H7 (cell line): ENCODE measurements around the gene SPSB4. TPM values are rescaled to one million over a fixed set of nuclear protein-coding genes. Genes with fewer than 3 reads are reported as not detected.

Experiments used
- DNase-seq: peaks from one replicate; pipeline ENCODE4 v3.0.0; 2012
- H3K27me3 ChIP-seq: 2 replicates; pipeline ENCODE4 v1.6.0; 2011; ENCODE audit warnings: mild to moderate bottlenecking, low read length; ENCODE audit not compliant: control insufficient read depth, insufficient read depth
- H3K36me3 ChIP-seq: replicated peaks from 2 replicates; pipeline ENCODE4 v1.5.1; 2011; ENCODE audit warnings: low read length; ENCODE audit not compliant: control insufficient read depth, insufficient read depth
- H3K4me3 ChIP-seq: 2 replicates; pipeline ENCODE4 v1.5.1; 2011; ENCODE audit warnings: low read depth, mild to moderate bottlenecking, control low read depth, low read length, moderate library complexity; ENCODE audit not compliant: insufficient read depth
- total RNA-seq: library from RNA; depleted of rRNA; stranded (reverse); fragments of >200 nt; shearing (Covaris generic); gene quantifications from 2 replicates; pipeline ENCODE4 v1.2.3, GENCODE V29; 2014

Gene SPSB4
- total RNA-seq, 1 experiment from 2014 or later = 35.6 TPM

- no peak for DNase-seq
Observed at GRCh38 chr3:141060327-141060726, 9.2 kb downstream of the SPSB4 start.

GRCh38 chr3:141063831-141064230, 12.7 kb downstream of the SPSB4 start:
- Histone ChIP-seq H3K4me3 (no peak overlapping the region), H3K36me3 (no peaks in the 10 kb centered on the region), H3K27me3 (no peaks in the 10 kb centered on the region)
- peak; percentile 26 for DNase-seq

More at GRCh38 chr3:141060327-141060726, 9.2 kb downstream of the SPSB4 start:
- no peak overlapping the region for H3K4me3 ChIP-seq
- no peaks in the 10 kb centered on the region for H3K27me3 ChIP-seq
- H3K36me3 ChIP-seq = no peaks in the 10 kb centered on the region

- H3K36me3 ChIP-seq = no peaks in the 10 kb centered on the region
- DNase-seq = no peak
- no peaks in the 10 kb centered on the region for H3K27me3 ChIP-seq
- H3K4me3 ChIP-seq = no peak overlapping the region
Observed at GRCh38 chr3:141064255-141064926, 13.2 kb downstream of the SPSB4 start.

GRCh38 chr3:141065258-141065657, 14.1 kb downstream of the SPSB4 start:
- DNase-seq = no peak

GRCh38 chr3:141065841-141066805, 15.0 kb downstream of the SPSB4 start:
- no peaks in the 10 kb centered on the region for H3K36me3 ChIP-seq
- H3K27me3 ChIP-seq = no peaks in the 10 kb centered on the region
- peak; percentile 14 for DNase-seq
- H3K4me3 ChIP-seq = no peak overlapping the region

More at GRCh38 chr3:141065258-141065657, 14.1 kb downstream of the SPSB4 start:
- no peak overlapping the region for H3K4me3 ChIP-seq
- no peaks in the 10 kb centered on the region for H3K27me3 ChIP-seq
- no peaks in the 10 kb centered on the region for H3K36me3 ChIP-seq

GRCh38 chr3:141067206-141067974, 16.2 kb downstream of the SPSB4 start:
- no peak overlapping the region for H3K4me3 ChIP-seq
- H3K36me3 ChIP-seq = no peaks in the 10 kb centered on the region
- no peak for DNase-seq
- no peaks in the 10 kb centered on the region for H3K27me3 ChIP-seq

- DNase-seq = no peak
- Histone ChIP-seq H3K27me3 (no peaks in the 10 kb centered on the region), H3K36me3 (no peaks in the 10 kb centered on the region), H3K4me3 (no peak overlapping the region)
Observed at GRCh38 chr3:141070229-141070628, 19.1 kb downstream of the SPSB4 start.

GRCh38 chr3:141070727-141071357, 19.7 kb downstream of the SPSB4 start:
- no peak overlapping the region for H3K4me3 ChIP-seq
- peak; percentile 86 for DNase-seq
- H3K27me3 ChIP-seq = no peaks in the 10 kb centered on the region
- H3K36me3 ChIP-seq = no peaks in the 10 kb centered on the region

- Histone ChIP-seq H3K36me3 (no peaks in the 10 kb centered on the region), H3K27me3 (no peaks in the 10 kb centered on the region), H3K4me3 (no peak overlapping the region)
- DNase-seq = no peak
Observed at GRCh38 chr3:141071681-141072260, 20.6 kb downstream of the SPSB4 start.

GRCh38 chr3:141072950-141073349, 21.8 kb downstream of the SPSB4 start:
- no peak overlapping the region for H3K4me3 ChIP-seq
- H3K27me3 ChIP-seq = no peaks in the 10 kb centered on the region
- H3K36me3 ChIP-seq = no peaks in the 10 kb centered on the region
- no peak for DNase-seq

GRCh38 chr3:141073580-141073979, 22.4 kb downstream of the SPSB4 start:
- Histone ChIP-seq H3K27me3 (no peaks in the 10 kb centered on the region), H3K4me3 (no peak overlapping the region), H3K36me3 (no peaks in the 10 kb centered on the region)
- no peak for DNase-seq

GRCh38 chr3:141074529-141074928, 23.4 kb downstream of the SPSB4 start:
- Histone ChIP-seq H3K4me3 (no peak overlapping the region), H3K27me3 (no peaks in the 10 kb centered on the region), H3K36me3 (no peaks in the 10 kb centered on the region)
- peak; percentile 82 for DNase-seq

- Histone ChIP-seq H3K4me3 (no peak overlapping the region), H3K36me3 (no peaks in the 10 kb centered on the region), H3K27me3 (no peaks in the 10 kb centered on the region)
- DNase-seq = no peak
Observed at GRCh38 chr3:141076036-141076773, 25.1 kb downstream of the SPSB4 start.
